Prostate gland (tissue), 2 donors: ENCODE measurements around the gene EXD3. TPM values are rescaled to one million over a fixed set of nuclear protein-coding genes. Genes with fewer than 3 reads are reported as not detected.

Experiments used
- DNase-seq: peaks from one replicate; pipeline ENCODE4 v3.0.0-alpha.2; 2019; ENCODE audit warnings: low spot score
- H3K27ac ChIP-seq, 2 donors: fragments of 200-600 bp; sonication (generic); 2 replicates each; pipeline ENCODE4 v1.5.1; 2017 to 2019
- H3K27me3 ChIP-seq: fragments of 200-600 bp; sonication (generic); replicated peaks from 2 replicates; pipeline ENCODE4 v1.5.1; 2019; ENCODE audit not compliant: insufficient read depth
- H3K36me3 ChIP-seq, 2 donors: fragments of 200-600 bp; sonication (generic); 1 replicate in 1 of 2; 2 replicates in 1 of 2; pipeline versions ENCODE4 v1.5.1 to v1.8.1; 2017 to 2019
- H3K4me1 ChIP-seq: fragments of 200-600 bp; sonication (generic); replicated peaks from 2 replicates; pipeline ENCODE4 v1.5.1; 2019
- H3K4me3 ChIP-seq, 2 donors: fragments of 200-600 bp; sonication (generic); 2 replicates each; pipeline ENCODE4 v1.5.1; 2017 to 2019
- H3K9me3 ChIP-seq: fragments of 200-600 bp; sonication (generic); 2 replicates; pipeline ENCODE4 v1.5.1; 2017
- CTCF ChIP-seq, 4 experiments: fragments of 200-600 bp in 2 of 4; fragments of 450-650 bp in 2 of 4; sonication (generic) in 2 of 4; IDR thresholded peaks; 1 replicate in 3 of 4; 2 replicates in 1 of 4; pipeline ENCODE4 v1.5.1; 2016 to 2019; ENCODE audit warnings: antibody characterized with exemption in 4 of 4, mild to moderate bottlenecking in 2 of 4, moderate library complexity in 2 of 4
- POLR2A ChIP-seq: fragments of 450-650 bp; IDR thresholded peaks from one replicate; pipeline ENCODE4 v1.6.1; 2016; ENCODE audit warnings: antibody characterized with exemption, mild to moderate bottlenecking
- POLR2AphosphoS5 ChIP-seq: sonication (generic); formaldehyde crosslinking; IDR thresholded peaks from one replicate; pipeline ENCODE4 v1.6.1; 2017; ENCODE audit warnings: antibody characterized with exemption
- WGBS: methylation state at CpG from one replicate; pipeline ENCODE4 v1.1.5; 2018; 5-methylcytosine and 5-hydroxymethylcytosine counted together
- intact Hi-C: fragments of 100-400 bp; cut with DNase I; formaldehyde crosslinking; loops from one replicate; pipeline ENCODE4 v1.14.2; 2022
- total RNA-seq, 2 donors: library from RNA; depleted of rRNA; stranded (reverse); fragments of >200 nt; gene quantifications; one replicate each; pipeline ENCODE4 v1.1.0, GENCODE V29; 2016

The EXD3 gene
- total RNA-seq, 2 donors from 2014 or later = 32.6 to 44.8 TPM

GRCh38 chr9:137314561-137315560, 108.1 kb downstream of the EXD3 start:
- no peak for DNase-seq
- Histone ChIP-seq H3K27me3 (peaks cover 2% of the 10 kb centered on the region), H3K27ac (no peak overlapping the region), H3K4me1 (peaks cover 18% of the 10 kb centered on the region), H3K4me3 (no peak overlapping the region), H3K36me3 (no peaks in the 10 kb centered on the region), H3K9me3 (no peaks in the 10 kb centered on the region)
- WGBS = 73% methylated on average over 40 of the region's 42 CpGs
- intact Hi-C loops = no loop called here
- TF ChIP-seq POLR2AphosphoS5 = no peak
- TF ChIP-seq POLR2A = no peak
- no peak for TF ChIP-seq CTCF (IDR thresholded peaks at IDR 0.05)

DNA sequence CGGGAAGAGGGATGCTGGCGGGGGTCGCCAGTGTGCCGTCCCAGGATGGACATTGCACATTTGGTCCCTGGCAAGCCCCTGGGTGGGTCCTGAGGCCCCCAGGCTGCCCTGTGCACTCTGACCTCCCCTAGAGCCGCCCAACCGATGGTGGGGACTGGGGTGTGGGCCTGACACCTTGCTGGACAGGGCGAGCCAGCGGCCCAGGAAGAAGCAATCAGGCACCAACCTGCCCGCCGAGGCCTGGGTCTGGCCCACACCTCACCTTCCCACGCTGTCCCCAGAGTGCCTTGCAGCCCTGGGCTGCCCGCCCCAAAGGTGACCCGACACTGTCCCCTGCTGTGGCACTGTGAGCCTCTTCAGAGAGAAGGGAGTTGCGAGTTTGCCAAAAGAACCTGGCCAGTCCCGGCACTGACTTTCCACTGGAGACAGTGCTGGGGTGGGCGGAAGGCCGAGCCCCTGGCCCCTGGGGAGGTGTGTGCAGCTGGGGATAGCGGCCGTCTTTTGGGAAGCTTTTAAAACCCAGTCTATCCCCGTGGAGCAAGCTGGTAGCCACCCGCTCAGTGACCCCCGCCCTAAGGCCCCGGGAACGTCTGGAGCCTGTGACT, 108.9 kb downstream of the EXD3 start:
- H3K4me1 ChIP-seq = peaks cover 18% of the 10 kb centered on the region
- 78% methylated on average over 23 of the region's 24 CpGs for WGBS
- no peak for TF ChIP-seq POLR2A
- no peak for TF ChIP-seq CTCF (IDR thresholded peaks at IDR 0.05)
- TF ChIP-seq POLR2AphosphoS5 = no peak

GRCh38 chr9:137313326-137313936, 109.5 kb downstream of the EXD3 start:
- DNase-seq = no peak
- Histone ChIP-seq H3K4me1 (peaks cover 18% of the 10 kb centered on the region), H3K9me3 (no peaks in the 10 kb centered on the region), H3K36me3 (no peaks in the 10 kb centered on the region), H3K27me3 (peaks cover 2% of the 10 kb centered on the region), H3K27ac (no peak overlapping the region), H3K4me3 (no peak overlapping the region)
- no peak for TF ChIP-seq POLR2A
- TF ChIP-seq POLR2AphosphoS5 = no peak
- no peak for TF ChIP-seq CTCF (IDR thresholded peaks at IDR 0.05)
- 69% methylated on average over 9 of the region's 9 CpGs for WGBS
- intact Hi-C loops = no loop called here

More for the DNA sequence above, 108.9 kb downstream of the EXD3 start:
- intact Hi-C loops = no loop called here
- DNase-seq = no peak
- H3K27ac ChIP-seq = no peak overlapping the region
- no peaks in the 10 kb centered on the region for H3K36me3 ChIP-seq
- peaks cover 2% of the 10 kb centered on the region for H3K27me3 ChIP-seq
- H3K9me3 ChIP-seq = no peaks in the 10 kb centered on the region
- H3K4me3 ChIP-seq = no peak overlapping the region

DNA sequence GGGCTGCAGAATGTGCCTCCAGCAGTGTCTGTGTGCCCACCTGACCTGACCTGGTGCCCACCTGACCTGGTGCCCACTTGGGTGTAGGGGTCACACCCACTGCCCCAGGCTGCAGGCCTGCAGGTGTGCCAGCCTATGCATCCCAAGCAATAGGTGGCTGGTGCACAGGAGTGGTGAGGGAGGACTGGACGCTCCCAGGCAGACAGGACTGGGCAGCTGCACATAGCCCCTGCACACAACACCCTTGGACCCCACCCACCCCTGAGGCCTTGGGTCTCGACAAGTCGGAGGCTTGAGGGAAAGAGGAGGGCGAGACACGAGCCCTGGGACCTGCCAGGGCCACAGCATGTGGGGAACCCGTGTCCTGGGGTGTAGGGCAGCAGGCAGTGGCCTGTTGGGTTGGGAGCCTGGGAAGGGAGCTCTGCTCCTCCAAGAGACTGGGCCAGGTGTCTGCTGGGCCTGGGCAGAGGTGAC, 110.1 kb downstream of the EXD3 start:
- no peaks in the 10 kb centered on the region for H3K36me3 ChIP-seq
- H3K4me1 ChIP-seq = peaks cover 18% of the 10 kb centered on the region
- TF ChIP-seq CTCF (IDR thresholded peaks at IDR 0.05) = no peak
- no peak for TF ChIP-seq POLR2AphosphoS5
- no peak for TF ChIP-seq POLR2A
- intact Hi-C loops = no loop called here
- H3K27me3 ChIP-seq = peaks cover 2% of the 10 kb centered on the region
- DNase-seq = no peak
- no peak overlapping the region for H3K4me3 ChIP-seq
- 90% methylated on average over 6 of the region's 6 CpGs for WGBS
- no peak overlapping the region for H3K27ac ChIP-seq
- H3K9me3 ChIP-seq = no peaks in the 10 kb centered on the region
